H9 (cell line): ENCODE data around the gene MRPS34. TPM values are rescaled to one million over a fixed set of nuclear protein-coding genes. Genes with fewer than 3 reads are reported as not detected.

ENCODE experiments used
- DNase-seq: peaks from one replicate; pipeline ENCODE4 v3.0.0-alpha.2; 2017
- H2AFZ ChIP-seq: one replicate; pipeline ENCODE4 v1.6.1; 2013; ENCODE audit warnings: mild to moderate bottlenecking, low read length, control low read depth, moderate library complexity
- H2AK5ac ChIP-seq: 2 replicates; pipeline ENCODE4 v1.6.1; 2013; ENCODE audit warnings: low read length, control low read depth, mixed read lengths; ENCODE audit not compliant: insufficient read length
- H2BK120ac ChIP-seq: one replicate; pipeline ENCODE4 v1.6.1; 2013; ENCODE audit warnings: low read depth, mild to moderate bottlenecking, low read length, control low read depth, inconsistent platforms; ENCODE audit not compliant: poor library complexity, severe bottlenecking
- H2BK12ac ChIP-seq: 2 replicates; pipeline ENCODE4 v1.6.1; 2013; ENCODE audit warnings: low read length, control low read depth, mixed read lengths, low read depth; ENCODE audit not compliant: insufficient read length
- H2BK15ac ChIP-seq: 2 replicates; pipeline ENCODE4 v1.6.1; 2013; ENCODE audit warnings: low read depth, low read length, control low read depth
- H2BK20ac ChIP-seq: one replicate; pipeline ENCODE4 v1.6.1; 2013; ENCODE audit warnings: low read depth, mild to moderate bottlenecking, low read length, control low read depth, inconsistent platforms; ENCODE audit not compliant: poor library complexity, severe bottlenecking
- H2BK5ac ChIP-seq: 2 replicates; pipeline ENCODE4 v1.6.1; 2013; ENCODE audit warnings: low read length, control low read depth, mixed read lengths; ENCODE audit not compliant: insufficient read length
- H3K14ac ChIP-seq: 2 replicates; pipeline ENCODE4 v1.6.1; 2013; ENCODE audit warnings: low read length, control low read depth; ENCODE audit not compliant: insufficient read depth
- H3K18ac ChIP-seq: 2 replicates; pipeline ENCODE4 v1.6.1; 2013; ENCODE audit warnings: low read depth, mild to moderate bottlenecking, mixed read lengths, low read length, control low read depth; ENCODE audit not compliant: insufficient read length
- H3K23ac ChIP-seq: 2 replicates; pipeline ENCODE4 v1.6.1; 2013; ENCODE audit warnings: low read length, control low read depth, mixed read lengths, low read depth; ENCODE audit not compliant: insufficient read length
- H3K23me2 ChIP-seq: 2 replicates; pipeline ENCODE4 v1.6.1; 2013; ENCODE audit warnings: low read depth, mild to moderate bottlenecking, mixed read lengths, low read length, control low read depth; ENCODE audit not compliant: insufficient read length, poor library complexity, severe bottlenecking
- H3K27ac ChIP-seq: 2 replicates; pipeline ENCODE4 v1.5.1; 2013; ENCODE audit warnings: low read length, control low read depth, mixed read lengths, low read depth; ENCODE audit not compliant: insufficient read length
- H3K27me3 ChIP-seq: 2 replicates; pipeline ENCODE4 v1.6.1; 2013; ENCODE audit warnings: low read length, control low read depth, inconsistent platforms; ENCODE audit not compliant: insufficient read depth
- H3K4ac ChIP-seq: 2 replicates; pipeline ENCODE4 v1.6.1; 2013; ENCODE audit warnings: low read depth, mild to moderate bottlenecking, control low read depth, inconsistent platforms, low read length, moderate library complexity
- H3K4me1 ChIP-seq: 2 replicates; pipeline ENCODE4 v1.6.1; 2013; ENCODE audit warnings: low read length, control low read depth, inconsistent platforms; ENCODE audit not compliant: insufficient read depth
- H3K4me2 ChIP-seq: 2 replicates; pipeline ENCODE4 v1.6.1; 2013; ENCODE audit warnings: low read length, control low read depth, mixed read lengths; ENCODE audit not compliant: insufficient read length, insufficient read depth
- H3K56ac ChIP-seq: 2 replicates; pipeline ENCODE4 v1.6.1; 2013; ENCODE audit warnings: low read depth, mild to moderate bottlenecking, mixed read lengths, low read length, control low read depth; ENCODE audit not compliant: insufficient read length
- H3K79me1 ChIP-seq: 2 replicates; pipeline ENCODE4 v1.6.1; 2013; ENCODE audit warnings: low read depth, mild to moderate bottlenecking, moderate library complexity, low read length, control low read depth, inconsistent platforms; ENCODE audit not compliant: insufficient read depth, poor library complexity, severe bottlenecking
- H3K79me2 ChIP-seq: 2 replicates; pipeline ENCODE4 v1.6.1; 2013; ENCODE audit warnings: low read length, control low read depth, inconsistent platforms; ENCODE audit not compliant: insufficient read depth
- H3K9ac ChIP-seq: 2 replicates; pipeline ENCODE4 v1.6.1; 2013; ENCODE audit warnings: low read length, control low read depth, mixed read lengths; ENCODE audit not compliant: insufficient read length; ENCODE audit errors: extremely low read depth
- H3K9me3 ChIP-seq: one replicate; pipeline ENCODE4 v1.6.1; 2013; ENCODE audit warnings: low read depth, low read length, inconsistent platforms; ENCODE audit not compliant: control insufficient read depth
- H3T11ph ChIP-seq: one replicate; pipeline ENCODE4 v1.6.1; 2013; ENCODE audit warnings: mild to moderate bottlenecking, low read length, control low read depth, inconsistent platforms
- H4K20me1 ChIP-seq: one replicate; pipeline ENCODE4 v1.6.1; 2013; ENCODE audit not compliant: control insufficient read depth, insufficient read length, insufficient read depth
- H4K5ac ChIP-seq: 2 replicates; pipeline ENCODE4 v1.6.1; 2013; ENCODE audit warnings: low read depth, mild to moderate bottlenecking, mixed read lengths, low read length, control low read depth; ENCODE audit not compliant: insufficient read length
- H4K8ac ChIP-seq: replicated peaks from 2 replicates; pipeline ENCODE4 v1.6.1; 2013; ENCODE audit warnings: low read length, control low read depth, mixed read lengths, low read depth; ENCODE audit not compliant: insufficient read length
- H4K91ac ChIP-seq: 2 replicates; pipeline ENCODE4 v1.6.1; 2013; ENCODE audit warnings: low read depth, mild to moderate bottlenecking, moderate library complexity, mixed read lengths, low read length, control low read depth; ENCODE audit not compliant: insufficient read length
- H3K27ac Mint-ChIP-seq, 3 experiments: 2 replicates in 2 of 3; 3 replicates in 1 of 3; pipeline ENCODE4 v1.8.0; 2020 to 2021; ENCODE audit warnings: mixed read lengths in 3 of 3, mild to moderate bottlenecking in 1 of 3, moderate library complexity in 1 of 3
- H3K27me3 Mint-ChIP-seq: 2 replicates; pipeline ENCODE4 v1.8.0; 2021; ENCODE audit warnings: low read depth, mild to moderate bottlenecking, moderate library complexity, mixed read lengths
- H3K36me3 Mint-ChIP-seq, 3 experiments: 2 replicates in 2 of 3; 3 replicates in 1 of 3; pipeline ENCODE4 v1.8.0; 2020 to 2021; ENCODE audit warnings: low read depth in 3 of 3, mixed read lengths in 3 of 3; ENCODE audit not compliant: insufficient read depth in 1 of 3
- H3K4me1 Mint-ChIP-seq, 2 experiments: 2 replicates each; pipeline ENCODE4 v1.8.0; 2020; ENCODE audit warnings: mixed read lengths in 2 of 2
- H3K4me3 Mint-ChIP-seq, 2 experiments: 2 replicates in 1 of 2; 3 replicates in 1 of 2; pipeline ENCODE4 v1.8.0; 2020 to 2021; ENCODE audit warnings: mild to moderate bottlenecking in 2 of 2, mixed read lengths in 2 of 2, moderate library complexity in 1 of 2
- H3K9me3 Mint-ChIP-seq, 2 experiments: 2 replicates in 1 of 2; 3 replicates in 1 of 2; pipeline ENCODE4 v1.8.0; 2020; ENCODE audit warnings: mild to moderate bottlenecking in 2 of 2, mixed read lengths in 2 of 2, moderate library complexity in 1 of 2
- WGBS: extraction: QIAGEN DNeasy Blood & Tissue Kit; methylation state at CpG from one replicate; pipeline ENCODE4 v1.1.7; 2013; ENCODE audit warnings: missing lambda C conversion rate, low lambda C conversion rate, mixed read lengths; ENCODE audit not compliant: insufficient read length; ENCODE audit errors: extremely low coverage; 5-methylcytosine and 5-hydroxymethylcytosine counted together
- total RNA-seq: library from RNA; stranded (reverse); gene quantifications from 2 replicates; pipeline ENCODE4 v1.2.1, GENCODE V29; 2021
- TF ChIP-seq, protein P1 (sequence below): fragments of 200-600 bp; sonication (generic); conservative IDR thresholded peaks from 3 replicates; pipeline ENCODE4 v1.8.0; 2021; ENCODE audit warnings: antibody characterized with exemption, mild to moderate bottlenecking

MRPS34 gene
- total RNA-seq, 1 experiment from 2014 or later: 205 TPM

GRCh38 chr16:1778200-1779179 is 5.6 kb upstream of the MRPS34 start:
- Mint-ChIP-seq H3K4me1 (peaks cover 7 to 18% of the 10 kb centered on the region in 2 experiments), H3K27ac (no peak overlapping the region), H3K27me3 (peaks cover 2% of the 10 kb centered on the region; the same call in 1 of the 2 replicates), H3K4me3 (no peak overlapping the region), H3K9me3 (no peaks in the 10 kb centered on the region), H3K36me3 (peaks cover 0 to 46% (median 8%) of the 10 kb centered on the region in 3 experiments; a peak in 4 of 7 replicates)
- Histone ChIP-seq H3K4me2 (no peak overlapping the region), H3K27me3 (no peaks in the 10 kb centered on the region), H3K23ac (no peak overlapping the region), H4K91ac (no peak overlapping the region), H3K56ac (no peak overlapping the region), H2BK5ac (no peak overlapping the region), H3K79me1 (peaks cover 5% of the 10 kb centered on the region), H4K5ac (no peak overlapping the region), H4K8ac (no peak overlapping the region), H2AK5ac (no peak overlapping the region), H3K23me2 (peaks cover 10% of the 10 kb centered on the region), H3K9me3 (no peaks in the 10 kb centered on the region), H2BK12ac (no peak overlapping the region), H3K27ac (no peak overlapping the region), H2BK120ac (no peak overlapping the region), H3K14ac (no peak overlapping the region), H3K18ac (no peak overlapping the region), H2AFZ (no peak overlapping the region), H3K4ac (no peak overlapping the region), H3T11ph (no peak overlapping the region), H3K4me1 (no peaks in the 10 kb centered on the region), H2BK15ac (no peak overlapping the region), H4K20me1 (no peaks in the 10 kb centered on the region), H3K79me2 (no peaks in the 10 kb centered on the region; the same call in 1 of the 2 replicates), H3K9ac (no peak overlapping the region), H2BK20ac (no peak overlapping the region)
- no CpG with 5 or more reads among the region's 34 CpGs for WGBS
- TF ChIP-seq, protein P1, sequence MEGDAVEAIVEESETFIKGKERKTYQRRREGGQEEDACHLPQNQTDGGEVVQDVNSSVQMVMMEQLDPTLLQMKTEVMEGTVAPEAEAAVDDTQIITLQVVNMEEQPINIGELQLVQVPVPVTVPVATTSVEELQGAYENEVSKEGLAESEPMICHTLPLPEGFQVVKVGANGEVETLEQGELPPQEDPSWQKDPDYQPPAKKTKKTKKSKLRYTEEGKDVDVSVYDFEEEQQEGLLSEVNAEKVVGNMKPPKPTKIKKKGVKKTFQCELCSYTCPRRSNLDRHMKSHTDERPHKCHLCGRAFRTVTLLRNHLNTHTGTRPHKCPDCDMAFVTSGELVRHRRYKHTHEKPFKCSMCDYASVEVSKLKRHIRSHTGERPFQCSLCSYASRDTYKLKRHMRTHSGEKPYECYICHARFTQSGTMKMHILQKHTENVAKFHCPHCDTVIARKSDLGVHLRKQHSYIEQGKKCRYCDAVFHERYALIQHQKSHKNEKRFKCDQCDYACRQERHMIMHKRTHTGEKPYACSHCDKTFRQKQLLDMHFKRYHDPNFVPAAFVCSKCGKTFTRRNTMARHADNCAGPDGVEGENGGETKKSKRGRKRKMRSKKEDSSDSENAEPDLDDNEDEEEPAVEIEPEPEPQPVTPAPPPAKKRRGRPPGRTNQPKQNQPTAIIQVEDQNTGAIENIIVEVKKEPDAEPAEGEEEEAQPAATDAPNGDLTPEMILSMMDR: no peak
- no peak for DNase-seq
